ENCODE data around the gene ANKRD17. TPM values are rescaled to one million over a fixed set of nuclear protein-coding genes. Genes with fewer than 3 reads are reported as not detected.
"Not testable (repeated sequence)": the region's sequence is repeated elsewhere in the genome, so short reads cannot be mapped to it uniquely, and the experiment has no call there.

Gene ANKRD17
- total RNA-seq, 1 experiment from 2014 or later: 54.6 TPM

GRCh38 chr4:73299548-73300280, 41.1 kb upstream of the ANKRD17 start:
- Mint-ChIP-seq H3K36me3 (ENCODE audit: insufficient read depth, unreplicated experiment) (no peaks in the 10 kb centered on the region), H3K4me3 (ENCODE audit: low read depth, unreplicated experiment) (no peak overlapping the region), H3K4me1 (ENCODE audit: low read depth, unreplicated experiment) (no peaks in the 10 kb centered on the region), H3K27ac (ENCODE audit: unreplicated experiment) (no peak overlapping the region), H3K9me3 (ENCODE audit: low read depth, unreplicated experiment) (peaks cover 4% of the 10 kb centered on the region), H3K27me3 (ENCODE audit: unreplicated experiment) (no peaks in the 10 kb centered on the region)
- no TSS peak for BruUV-seq (replicated peaks)
- intact Hi-C loops (cut with micrococcal nuclease; ENCODE audit: unreplicated experiment): no loop called here
- TF ChIP-seq CTCF (IDR thresholded peaks at IDR 0.05; ENCODE audit: unreplicated experiment): no peak
- DNase-seq: no peak
- CTCF ChIA-PET: no interaction called here

GRCh38 chr4:73292661-73293060, 34.1 kb upstream of the ANKRD17 start:
- DNase-seq; H3K4me3 Mint-ChIP-seq (ENCODE audit: low read depth, unreplicated experiment); H3K27ac Mint-ChIP-seq (ENCODE audit: unreplicated experiment); H3K9me3 Mint-ChIP-seq (ENCODE audit: low read depth, unreplicated experiment); H3K36me3 Mint-ChIP-seq (ENCODE audit: insufficient read depth, unreplicated experiment); CTCF ChIA-PET; intact Hi-C loops (cut with micrococcal nuclease; ENCODE audit: unreplicated experiment); BruUV-seq (replicated peaks); H3K27me3 Mint-ChIP-seq (ENCODE audit: unreplicated experiment); H3K4me1 Mint-ChIP-seq (ENCODE audit: low read depth, unreplicated experiment): not testable (repeated sequence)

GRCh38 chr4:73281982-73282381, 23.4 kb upstream of the ANKRD17 start:
- TF ChIP-seq CTCF (IDR thresholded peaks at IDR 0.05; ENCODE audit: unreplicated experiment): no peak
- H3K27me3 Mint-ChIP-seq (ENCODE audit: unreplicated experiment): no peaks in the 10 kb centered on the region
- CTCF ChIA-PET: no interaction called here
- no peak overlapping the region for H3K4me3 Mint-ChIP-seq (ENCODE audit: low read depth, unreplicated experiment)
- intact Hi-C loops (cut with micrococcal nuclease; ENCODE audit: unreplicated experiment): no loop called here
- H3K9me3 Mint-ChIP-seq (ENCODE audit: low read depth, unreplicated experiment): no peaks in the 10 kb centered on the region
- no peak overlapping the region for H3K27ac Mint-ChIP-seq (ENCODE audit: unreplicated experiment)
- no peak for DNase-seq
- BruUV-seq (replicated peaks): no TSS peak
- H3K4me1 Mint-ChIP-seq (ENCODE audit: low read depth, unreplicated experiment): peaks cover 8% of the 10 kb centered on the region
- no peaks in the 10 kb centered on the region for H3K36me3 Mint-ChIP-seq (ENCODE audit: insufficient read depth, unreplicated experiment)

GRCh38 chr4:73281396-73281795, 22.8 kb upstream of the ANKRD17 start:
- H3K36me3 Mint-ChIP-seq (ENCODE audit: insufficient read depth, unreplicated experiment): no peaks in the 10 kb centered on the region
- no peak overlapping the region for H3K4me3 Mint-ChIP-seq (ENCODE audit: low read depth, unreplicated experiment)
- intact Hi-C loops (cut with micrococcal nuclease; ENCODE audit: unreplicated experiment): no loop called here
- no peak overlapping the region for H3K27ac Mint-ChIP-seq (ENCODE audit: unreplicated experiment)
- BruUV-seq (replicated peaks): no TSS peak
- no peaks in the 10 kb centered on the region for H3K27me3 Mint-ChIP-seq (ENCODE audit: unreplicated experiment)
- H3K4me1 Mint-ChIP-seq (ENCODE audit: low read depth, unreplicated experiment): peaks cover 9% of the 10 kb centered on the region
- H3K9me3 Mint-ChIP-seq (ENCODE audit: low read depth, unreplicated experiment): no peaks in the 10 kb centered on the region
- no peak for DNase-seq
- CTCF ChIA-PET: no interaction called here
- no peak for TF ChIP-seq CTCF (IDR thresholded peaks at IDR 0.05; ENCODE audit: unreplicated experiment)

- Mint-ChIP-seq H3K27me3 (ENCODE audit: unreplicated experiment) (no peaks in the 10 kb centered on the region), H3K4me1 (ENCODE audit: low read depth, unreplicated experiment) (peaks cover 25% of the 10 kb centered on the region), H3K9me3 (ENCODE audit: low read depth, unreplicated experiment) (no peaks in the 10 kb centered on the region), H3K4me3 (ENCODE audit: low read depth, unreplicated experiment) (no peak overlapping the region), H3K36me3 (ENCODE audit: insufficient read depth, unreplicated experiment) (no peaks in the 10 kb centered on the region), H3K27ac (ENCODE audit: unreplicated experiment) (no peak overlapping the region)
- intact Hi-C loops (cut with micrococcal nuclease; ENCODE audit: unreplicated experiment): no loop called here
- CTCF ChIA-PET: no interaction called here
- no peak for DNase-seq
- BruUV-seq (replicated peaks): no TSS peak
- no peak for TF ChIP-seq CTCF (IDR thresholded peaks at IDR 0.05; ENCODE audit: unreplicated experiment)
Observed at GRCh38 chr4:73277201-73277600, 18.6 kb upstream of the ANKRD17 start.
